SU-DHL-6 (cell line): ENCODE results near the gene DHX58.

ENCODE experiments used
- H2AFZ ChIP-seq: fragments of 200-600 bp; sonication (generic); 2 replicates; pipeline ENCODE4 v1.6.1; 2014; ENCODE audit warnings: low read depth, mild to moderate bottlenecking, moderate library complexity, mixed read lengths, antibody characterized with exemption, low read length; ENCODE audit not compliant: severe bottlenecking
- H3F3A ChIP-seq: fragments of 200-600 bp; shearing (Covaris generic); 2 replicates; pipeline ENCODE4 v1.6.0; 2016; ENCODE audit warnings: antibody characterized with exemption, mild to moderate bottlenecking; ENCODE audit not compliant: insufficient read depth
- H3K27ac ChIP-seq: fragments of 200-600 bp; sonication (generic); 2 replicates; pipeline ENCODE4 v1.5.1; 2016; ENCODE audit warnings: low read depth, mild to moderate bottlenecking, low read length, moderate library complexity, mixed read lengths
- H3K27me3 ChIP-seq: fragments of 200-600 bp; sonication (generic), shearing (Covaris generic); 2 replicates; pipeline ENCODE4 v1.6.0; 2014; ENCODE audit warnings: mild to moderate bottlenecking, low read length
- H3K36me3 ChIP-seq: fragments of 200-600 bp; sonication (generic); 2 replicates; pipeline ENCODE4 v1.6.1; 2014; ENCODE audit warnings: mild to moderate bottlenecking, low read length, mixed read lengths
- H3K4me2 ChIP-seq: fragments of 300-600, 200-600 bp; shearing (Covaris generic), sonication (generic); 2 replicates; pipeline ENCODE4 v1.6.0; 2014; ENCODE audit warnings: low read length, low read depth, mild to moderate bottlenecking; ENCODE audit not compliant: poor library complexity, severe bottlenecking
- H3K4me3 ChIP-seq: fragments of 200-600 bp; sonication (generic); 2 replicates; pipeline ENCODE4 v1.5.1; 2014; ENCODE audit warnings: antibody characterized with exemption, low read length, mild to moderate bottlenecking, mixed read lengths; ENCODE audit not compliant: insufficient read depth, poor library complexity, severe bottlenecking
- H3K79me2 ChIP-seq: fragments of 200-600 bp; sonication (generic); 2 replicates; pipeline ENCODE4 v1.6.1; 2014; ENCODE audit warnings: mild to moderate bottlenecking, low read length, moderate library complexity; ENCODE audit not compliant: insufficient read depth
- H3K9ac ChIP-seq: fragments of 200-600 bp; sonication (generic); 2 replicates; pipeline ENCODE4 v1.7.0; 2014; ENCODE audit warnings: mild to moderate bottlenecking, low read length
- H3K9me2 ChIP-seq: fragments of 200-600 bp; sonication (generic); replicated peaks from 2 replicates; pipeline ENCODE4 v1.6.1; 2014; ENCODE audit warnings: low read length; ENCODE audit not compliant: insufficient read depth
- H3K9me3 ChIP-seq: fragments of 200-600 bp; sonication (generic); 2 replicates; pipeline ENCODE4 v1.6.1; 2014; ENCODE audit warnings: low read length, mixed read lengths; ENCODE audit not compliant: insufficient read depth
- H4K20me1 ChIP-seq: fragments of 200-600 bp; sonication (generic); 2 replicates; pipeline ENCODE4 v1.6.1; 2014; ENCODE audit warnings: low read depth, mild to moderate bottlenecking, antibody characterized with exemption, low read length, moderate library complexity, mixed read lengths
- CTCF ChIP-seq: fragments of 200-600 bp; sonication (generic); IDR thresholded peaks from one replicate; pipeline ENCODE4 v1.5.1; 2017; ENCODE audit warnings: antibody characterized with exemption, mild to moderate bottlenecking, low read length, moderate library complexity; ENCODE audit not compliant: insufficient read depth, poor library complexity, severe bottlenecking
- EZH2phosphoT487 ChIP-seq: fragments of 200-600 bp; sonication (generic), shearing (Covaris generic); conservative IDR thresholded peaks from 2 replicates; pipeline ENCODE4 v1.6.1; 2018; ENCODE audit warnings: mild to moderate bottlenecking, antibody characterized with exemption, low read length, moderate library complexity, mixed read lengths

Gene DHX58

DNA sequence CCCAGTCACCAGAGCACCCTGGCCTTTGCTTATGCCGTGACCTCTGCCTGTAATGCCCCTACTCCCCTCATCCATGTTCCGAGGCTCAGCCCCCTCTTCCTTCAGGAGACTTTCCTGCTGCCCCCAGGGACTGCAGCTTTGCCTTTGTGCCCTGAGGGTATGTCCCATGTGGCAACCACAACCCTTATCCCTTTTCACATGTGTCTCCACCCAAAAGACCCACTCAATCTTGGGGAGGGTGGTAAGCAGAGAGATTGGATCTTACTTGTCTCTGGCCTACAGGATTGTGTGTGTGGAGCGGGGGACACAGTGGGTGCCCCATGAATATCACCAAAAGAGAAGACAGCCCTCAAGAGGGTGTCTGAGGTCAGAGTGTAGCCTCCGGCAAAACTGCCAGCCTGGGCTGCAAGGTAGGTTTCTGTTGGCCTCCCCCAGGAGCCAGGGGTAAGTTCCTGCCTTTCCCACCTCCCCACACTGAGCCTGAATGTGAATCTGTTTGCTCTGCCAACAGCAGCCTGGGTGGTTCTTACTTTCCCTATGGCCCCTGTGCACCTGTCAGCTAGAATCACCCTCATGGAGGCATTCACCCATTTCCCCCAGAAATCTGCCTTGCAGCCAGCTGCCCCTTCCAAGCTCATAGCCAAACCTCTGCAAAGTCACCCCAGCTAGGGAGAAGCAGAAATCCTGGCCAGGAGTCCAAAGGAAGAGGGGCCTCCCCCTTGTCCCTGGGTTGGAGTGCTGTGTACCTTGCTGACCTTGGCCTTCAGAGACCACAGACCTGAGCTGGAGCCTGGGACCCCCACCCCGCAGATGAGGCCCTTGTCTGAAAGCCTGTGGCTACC is 50.6 kb downstream of the DHX58 start:
- Histone ChIP-seq H3K36me3 (no peaks in the 10 kb centered on the region), H3K4me3 (no peak overlapping the region), H3K27ac (no peak overlapping the region), H3K27me3 (no peaks in the 10 kb centered on the region), H3K9ac (no peak overlapping the region), H4K20me1 (no peaks in the 10 kb centered on the region), H3F3A (no peaks in the 10 kb centered on the region), H3K79me2 (no peaks in the 10 kb centered on the region), H3K4me2 (no peak overlapping the region), H3K9me3 (no peaks in the 10 kb centered on the region), H3K9me2 (no peaks in the 10 kb centered on the region), H2AFZ (no peak overlapping the region)
- TF ChIP-seq CTCF = no peak
- no peak for TF ChIP-seq EZH2phosphoT487

DNA sequence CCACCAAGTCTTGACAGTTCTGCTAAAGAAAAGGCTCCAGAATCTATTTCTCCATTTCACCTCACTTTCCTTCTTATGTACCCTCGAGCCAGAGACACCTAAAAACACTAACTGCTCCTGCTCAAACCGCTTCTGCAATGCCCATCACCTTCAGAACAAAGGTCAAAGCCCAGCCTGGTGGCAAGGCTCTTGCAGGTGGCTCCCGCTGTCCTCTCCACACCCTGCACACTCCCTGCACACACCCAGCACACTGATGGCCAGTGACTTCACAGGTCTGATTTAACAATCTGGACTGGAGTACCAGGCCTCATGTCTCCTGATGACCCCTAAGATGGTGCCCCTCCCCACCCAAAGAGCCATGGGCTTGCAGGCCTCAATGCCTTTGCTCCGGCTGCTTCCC is 52.3 kb downstream of the DHX58 start:
- Histone ChIP-seq H3K9ac (no peak overlapping the region), H3K9me3 (no peaks in the 10 kb centered on the region), H4K20me1 (no peaks in the 10 kb centered on the region), H3F3A (no peaks in the 10 kb centered on the region), H3K27ac (no peak overlapping the region), H3K27me3 (no peaks in the 10 kb centered on the region), H2AFZ (no peak overlapping the region), H3K4me2 (no peak overlapping the region), H3K36me3 (no peaks in the 10 kb centered on the region), H3K4me3 (no peak overlapping the region), H3K9me2 (no peaks in the 10 kb centered on the region), H3K79me2 (no peaks in the 10 kb centered on the region)
- no peak for TF ChIP-seq EZH2phosphoT487
- no peak for TF ChIP-seq CTCF

GRCh38 chr17:42059815-42060214 is 52.7 kb downstream of the DHX58 start:
- H3K27me3 ChIP-seq = no peaks in the 10 kb centered on the region
- TF ChIP-seq EZH2phosphoT487 (no peak), CTCF (no peak)
- H3K36me3 ChIP-seq = no peaks in the 10 kb centered on the region
- H3K4me2 ChIP-seq = no peak overlapping the region
- no peak overlapping the region for H2AFZ ChIP-seq
- H3K9me3 ChIP-seq = no peaks in the 10 kb centered on the region
- H3K9me2 ChIP-seq = no peaks in the 10 kb centered on the region
- no peak overlapping the region for H3K9ac ChIP-seq
- no peaks in the 10 kb centered on the region for H3F3A ChIP-seq
- no peak overlapping the region for H3K4me3 ChIP-seq
- no peak overlapping the region for H3K27ac ChIP-seq
- H3K79me2 ChIP-seq = no peaks in the 10 kb centered on the region
- no peaks in the 10 kb centered on the region for H4K20me1 ChIP-seq
